DND-41 (cell line): ENCODE data around the gene AP5M1.
"Not testable (repeated sequence)": the region's sequence is repeated elsewhere in the genome, so short reads cannot be mapped to it uniquely, and the experiment has no call there.

Experiments used
- ATAC-seq: fragments of 200-7000 bp; cut with Tn5 transposase; 3 replicates; pipeline ENCODE4 v1.9.1; 2021; ENCODE audit warnings: low read depth; ENCODE audit not compliant: insufficient read depth
- DNase-seq: peaks from one replicate; pipeline ENCODE4 v3.0.0-alpha.2; 2020
- H2AFZ ChIP-seq: 2 replicates; pipeline ENCODE4 v1.6.0; 2012; ENCODE audit warnings: low read depth, low read length
- H3K27ac ChIP-seq: 2 replicates; pipeline ENCODE4 v1.5.1; 2012; ENCODE audit warnings: low read length, inconsistent platforms
- H3K27me3 ChIP-seq: fragments of 200-600 bp; sonication (generic); 2 replicates; pipeline ENCODE4 v1.6.0; 2012; ENCODE audit warnings: low read length, mild to moderate bottlenecking, inconsistent platforms; ENCODE audit not compliant: insufficient read depth, poor library complexity
- H3K36me3 ChIP-seq: 2 replicates; pipeline ENCODE4 v1.5.1; 2012; ENCODE audit warnings: low read length, inconsistent platforms; ENCODE audit not compliant: insufficient read depth
- H3K4me1 ChIP-seq: 2 replicates; pipeline ENCODE4 v1.5.1; 2012; ENCODE audit warnings: mild to moderate bottlenecking, low read length; ENCODE audit not compliant: insufficient read depth
- H3K4me2 ChIP-seq: 2 replicates; pipeline ENCODE4 v1.6.0; 2012; ENCODE audit warnings: mild to moderate bottlenecking, moderate library complexity, low read length, inconsistent platforms; ENCODE audit not compliant: insufficient read depth
- H3K4me3 ChIP-seq, 2 experiments: fragments of 200-600 bp in 1 of 2; shearing (Covaris generic) in 1 of 2; 2 replicates each; pipeline ENCODE4 v1.5.1; 2012 to 2016; ENCODE audit warnings: inconsistent platforms in 2 of 2, low read length in 2 of 2, mild to moderate bottlenecking in 2 of 2, low read depth in 1 of 2, moderate library complexity in 1 of 2
- H3K79me2 ChIP-seq: 2 replicates; pipeline ENCODE4 v1.6.0; 2012; ENCODE audit warnings: low read length, inconsistent platforms; ENCODE audit not compliant: insufficient read depth
- H3K9ac ChIP-seq: 2 replicates; pipeline ENCODE4 v1.6.0; 2012; ENCODE audit warnings: low read depth, mild to moderate bottlenecking, inconsistent platforms, low read length, moderate library complexity
- H3K9me3 ChIP-seq: 2 replicates; pipeline ENCODE4 v1.5.1; 2012; ENCODE audit warnings: low read length, moderate library complexity, mild to moderate bottlenecking, inconsistent platforms; ENCODE audit not compliant: insufficient read depth, severe bottlenecking
- H4K20me1 ChIP-seq: 2 replicates; pipeline ENCODE4 v1.6.0; 2012; ENCODE audit warnings: low read length; ENCODE audit not compliant: insufficient read depth
- CTCF ChIP-seq: IDR thresholded peaks from 2 replicates; pipeline ENCODE4 v1.5.1; 2012; ENCODE audit warnings: borderline replicate concordance, low read length, moderate library complexity, mild to moderate bottlenecking; ENCODE audit not compliant: poor library complexity, severe bottlenecking; ENCODE audit errors: extremely low read depth
- EZH2 ChIP-seq: IDR thresholded peaks from 3 replicates; pipeline ENCODE4 v1.6.1; 2012; ENCODE audit warnings: borderline replicate concordance, low read depth, mild to moderate bottlenecking, moderate library complexity, low read length, inconsistent platforms; ENCODE audit not compliant: severe bottlenecking

AP5M1 gene

DNA sequence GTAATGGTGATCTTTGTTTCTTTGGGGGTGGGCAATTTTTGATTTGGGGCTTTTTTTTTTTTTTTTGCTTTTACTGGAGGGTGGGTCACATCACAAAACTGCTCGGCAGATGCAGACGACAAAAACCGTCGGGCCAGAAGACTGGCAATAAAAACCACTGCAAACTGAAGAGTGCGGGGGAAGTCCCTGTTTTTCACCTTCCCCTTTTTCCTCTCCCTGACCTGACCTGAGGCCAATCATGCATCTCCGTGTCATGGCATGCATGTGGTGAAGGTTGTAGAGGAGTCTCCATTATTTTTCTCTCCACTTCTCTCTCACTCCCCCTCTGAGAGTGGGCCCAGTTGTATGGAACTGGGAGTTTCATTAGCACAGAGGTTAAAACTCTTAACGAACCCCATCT lies 57.5 kb downstream of the AP5M1 start:
- Histone ChIP-seq H3K4me3 (no peak overlapping the region), H3K27me3 (peaks cover 6% of the 10 kb centered on the region), H3K9ac (no peak overlapping the region), H3K27ac (no peak overlapping the region), H3K4me2 (no peak overlapping the region), H3K36me3 (no peaks in the 10 kb centered on the region), H3K79me2 (no peaks in the 10 kb centered on the region), H3K4me1 (no peaks in the 10 kb centered on the region), H4K20me1 (no peaks in the 10 kb centered on the region), H2AFZ (no peak overlapping the region), H3K9me3 (no peaks in the 10 kb centered on the region)
- DNase-seq, result no peak
- TF ChIP-seq CTCF, result no peak
- TF ChIP-seq EZH2, result no peak
- no peak for ATAC-seq

DNA sequence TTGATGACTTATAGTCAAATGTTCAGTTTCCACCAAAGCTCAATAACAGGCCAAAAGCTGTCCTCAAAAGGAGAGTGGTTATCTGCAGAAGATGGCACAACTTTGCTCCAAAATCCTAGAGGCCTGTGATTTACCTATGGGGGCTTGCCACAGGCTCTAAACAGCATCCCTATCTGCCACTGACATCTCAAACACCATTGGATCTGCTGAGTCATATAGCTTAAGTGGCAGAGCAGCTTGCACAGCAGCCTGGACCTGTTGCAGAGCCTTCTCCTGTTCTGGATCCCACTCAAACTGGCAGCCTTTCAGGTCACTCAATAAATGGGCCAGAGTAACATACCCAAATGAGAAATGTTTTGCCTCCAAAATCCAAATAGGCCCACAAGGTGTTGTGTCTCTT lies 61.1 kb downstream of the AP5M1 start:
- Histone ChIP-seq H3K27me3 (no peaks in the 10 kb centered on the region), H3K79me2 (no peaks in the 10 kb centered on the region), H3K27ac (no peak overlapping the region), H3K36me3 (no peaks in the 10 kb centered on the region), H3K4me3 (no peak overlapping the region), H3K4me1 (no peaks in the 10 kb centered on the region), H4K20me1 (no peaks in the 10 kb centered on the region), H3K4me2 (no peak overlapping the region), H2AFZ (no peak overlapping the region), H3K9me3 (peaks cover 3% of the 10 kb centered on the region), H3K9ac (no peak overlapping the region)
- ATAC-seq, result no peak
- TF ChIP-seq CTCF (no peak), EZH2 (no peak)
- DNase-seq, result no peak

DNA sequence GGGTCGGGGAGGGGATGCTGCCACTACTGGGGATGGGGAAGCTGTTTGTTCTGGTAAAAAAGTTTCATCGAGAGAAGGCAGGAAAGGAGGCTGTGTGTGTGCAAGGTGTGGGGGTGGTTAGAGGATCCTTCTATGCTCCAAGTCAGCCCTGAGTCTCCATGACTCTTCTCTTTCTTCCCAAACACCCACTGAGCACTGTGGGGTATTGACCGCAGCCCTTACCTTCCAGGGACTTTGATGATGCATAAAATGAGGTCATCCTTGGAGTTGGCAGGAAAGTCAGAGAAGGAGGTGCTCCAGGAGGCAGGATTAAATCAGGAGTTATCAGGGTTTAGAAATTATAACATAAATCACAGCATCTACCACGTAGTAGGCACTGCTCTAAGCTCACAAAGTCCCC lies 63.7 kb downstream of the AP5M1 start:
- H3K9me3 ChIP-seq, ATAC-seq, H4K20me1 ChIP-seq, H2AFZ ChIP-seq, H3K4me3 ChIP-seq, H3K27ac ChIP-seq, H3K4me1 ChIP-seq, H3K27me3 ChIP-seq, DNase-seq, H3K36me3 ChIP-seq, H3K9ac ChIP-seq, H3K4me2 ChIP-seq, H3K79me2 ChIP-seq: not testable (repeated sequence)

- not testable (repeated sequence) for H3K4me3 ChIP-seq, H4K20me1 ChIP-seq, H3K9ac ChIP-seq, H3K4me1 ChIP-seq, H3K27me3 ChIP-seq, H3K79me2 ChIP-seq, H2AFZ ChIP-seq, H3K4me2 ChIP-seq, H3K9me3 ChIP-seq, ATAC-seq, H3K27ac ChIP-seq, H3K36me3 ChIP-seq, DNase-seq
These were observed 65.0 kb downstream of the AP5M1 start for GRCh38 chr14:57333726-57334125.

GRCh38 chr14:57343545-57344297 lies 75.0 kb downstream of the AP5M1 start:
- H3K36me3 ChIP-seq, ATAC-seq, H3K9ac ChIP-seq, H3K27ac ChIP-seq, H3K9me3 ChIP-seq, H3K4me3 ChIP-seq, H3K79me2 ChIP-seq, DNase-seq, H4K20me1 ChIP-seq, H3K4me1 ChIP-seq, H2AFZ ChIP-seq, H3K4me2 ChIP-seq: not testable (repeated sequence)
- peaks cover 13% of the 10 kb centered on the region for H3K27me3 ChIP-seq
